Subcutaneous adipose tissue (tissue), 4 donors: ENCODE data around the gene ABCG5. TPM values are rescaled to one million over a fixed set of nuclear protein-coding genes. Genes with fewer than 3 reads are reported as not detected.

Experiments
- total RNA-seq, 4 donors: library from RNA; depleted of rRNA; stranded (reverse); fragments of >200 nt; gene quantifications; one replicate each; pipeline ENCODE4 v1.1.0, GENCODE V29; 2016
- TF ChIP-seq, protein P1 (sequence below): fragments of 450-650 bp; IDR thresholded peaks from one replicate; pipeline ENCODE4 v1.5.1; 2016; ENCODE audit warnings: low read depth, mild to moderate bottlenecking, control low read depth, antibody characterized with exemption, moderate library complexity

ABCG5 gene
- not detected for total RNA-seq

DNA sequence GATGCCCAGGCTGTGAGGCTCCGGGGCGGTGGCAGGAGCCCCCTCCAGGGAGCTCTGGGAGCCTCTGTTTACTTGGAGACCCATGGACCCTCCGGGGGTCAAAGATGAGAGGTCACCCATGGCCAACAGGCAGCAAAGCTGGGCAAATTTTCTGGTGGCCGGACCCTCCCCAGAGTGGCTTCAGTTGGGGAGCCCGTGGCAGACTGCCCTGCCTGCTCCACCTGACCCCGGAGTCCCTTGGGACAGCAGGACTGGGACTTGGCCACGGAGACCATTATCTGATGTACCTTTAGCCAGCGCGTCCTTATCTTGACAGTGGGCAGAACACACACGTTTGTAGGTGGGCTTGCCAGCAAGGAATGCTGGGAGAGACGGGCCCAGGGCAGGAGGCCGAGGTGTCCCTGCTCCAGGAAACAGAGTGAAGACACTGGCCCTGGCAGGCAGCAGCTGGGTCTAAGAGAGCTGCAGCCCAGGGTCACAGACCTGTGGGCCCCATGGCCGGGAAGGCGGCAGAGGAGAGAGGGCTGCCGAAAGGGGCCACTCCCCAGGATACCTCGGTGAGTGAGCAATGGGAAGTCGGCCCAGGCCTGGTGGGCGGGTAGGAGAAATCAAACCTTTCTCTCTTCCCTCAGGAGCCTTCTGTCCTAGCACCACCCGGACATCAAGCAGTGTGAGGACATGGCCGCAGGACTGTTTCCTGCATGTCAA is at the start of gene ABCG5, which contains the start of gene ABCG8:
ABCG5 (minus strand) TSS at position 280 of the 708 bp plus-strand sequence; CDS start at position 120, 160 bp downstream.
ABCG8 (plus strand) TSS at position 412 of the 708 bp plus-strand sequence; CDS start at position 495, 83 bp downstream.
- TF ChIP-seq, protein P1, sequence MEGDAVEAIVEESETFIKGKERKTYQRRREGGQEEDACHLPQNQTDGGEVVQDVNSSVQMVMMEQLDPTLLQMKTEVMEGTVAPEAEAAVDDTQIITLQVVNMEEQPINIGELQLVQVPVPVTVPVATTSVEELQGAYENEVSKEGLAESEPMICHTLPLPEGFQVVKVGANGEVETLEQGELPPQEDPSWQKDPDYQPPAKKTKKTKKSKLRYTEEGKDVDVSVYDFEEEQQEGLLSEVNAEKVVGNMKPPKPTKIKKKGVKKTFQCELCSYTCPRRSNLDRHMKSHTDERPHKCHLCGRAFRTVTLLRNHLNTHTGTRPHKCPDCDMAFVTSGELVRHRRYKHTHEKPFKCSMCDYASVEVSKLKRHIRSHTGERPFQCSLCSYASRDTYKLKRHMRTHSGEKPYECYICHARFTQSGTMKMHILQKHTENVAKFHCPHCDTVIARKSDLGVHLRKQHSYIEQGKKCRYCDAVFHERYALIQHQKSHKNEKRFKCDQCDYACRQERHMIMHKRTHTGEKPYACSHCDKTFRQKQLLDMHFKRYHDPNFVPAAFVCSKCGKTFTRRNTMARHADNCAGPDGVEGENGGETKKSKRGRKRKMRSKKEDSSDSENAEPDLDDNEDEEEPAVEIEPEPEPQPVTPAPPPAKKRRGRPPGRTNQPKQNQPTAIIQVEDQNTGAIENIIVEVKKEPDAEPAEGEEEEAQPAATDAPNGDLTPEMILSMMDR: no peak

DNA sequence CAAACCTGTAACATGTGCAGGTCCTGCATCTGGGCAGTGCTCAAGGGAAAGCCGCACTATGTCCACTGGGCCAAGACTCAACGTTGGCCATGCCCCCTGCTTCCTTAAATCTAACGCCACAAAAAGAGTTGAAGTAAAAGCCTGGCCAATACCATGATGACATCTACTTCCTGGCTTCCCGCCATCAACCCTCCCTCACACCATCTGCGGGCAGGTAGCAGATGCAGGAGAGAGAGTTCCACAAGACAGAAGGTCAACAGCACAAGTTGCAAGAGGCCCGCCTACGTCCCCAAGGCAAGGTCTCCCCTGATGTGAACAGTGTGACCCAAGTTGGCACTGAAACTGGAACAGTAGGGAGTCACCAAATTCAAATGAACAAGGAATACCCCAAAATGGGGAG is 48.5 kb upstream of the ABCG5 start:
- TF ChIP-seq, protein P1: no peak

DNA sequence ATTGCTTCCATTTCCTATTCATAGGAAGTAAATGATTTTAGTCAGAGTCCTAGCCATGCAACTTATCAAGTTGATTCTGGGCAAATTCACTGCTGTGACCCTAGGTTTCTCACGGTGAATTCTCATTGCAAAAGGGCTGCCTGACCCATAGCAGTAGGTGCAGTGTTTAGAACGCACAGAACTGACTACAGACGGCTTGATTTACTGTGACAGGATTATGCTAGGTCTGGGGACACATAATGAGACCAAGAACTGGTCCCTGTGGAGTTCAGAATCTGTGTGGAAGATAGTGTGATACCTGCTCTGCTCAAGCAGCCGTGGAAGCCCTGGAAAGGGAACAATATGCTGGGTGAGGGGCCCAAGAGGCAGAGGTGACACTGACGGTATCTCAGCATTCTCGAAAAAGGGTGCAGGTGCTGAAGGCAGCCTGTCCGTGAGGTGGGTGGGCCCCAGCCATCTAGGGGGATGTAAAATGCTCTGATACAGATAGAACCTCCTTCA is 46.5 kb upstream of the ABCG5 start:
- TF ChIP-seq, protein P1: no peak

DNA sequence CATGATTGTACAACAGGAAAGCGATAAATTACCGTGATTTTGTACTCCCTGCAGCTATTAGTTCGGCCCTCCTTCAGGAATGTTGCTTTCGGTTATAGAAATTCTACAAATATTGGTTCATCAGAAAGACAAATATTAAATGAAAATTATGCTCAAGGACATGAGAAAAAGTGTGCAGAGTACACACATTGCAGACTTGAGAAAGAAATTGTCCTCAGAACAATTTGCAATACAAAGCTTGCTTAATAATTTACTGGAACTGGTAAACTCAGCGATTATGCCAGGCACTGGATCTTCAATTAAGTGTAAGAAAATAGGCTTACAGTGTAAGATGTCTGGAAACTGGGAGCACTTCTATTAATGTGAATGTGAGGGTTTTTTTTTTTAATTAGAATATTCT is 46.0 kb upstream of the ABCG5 start:
- TF ChIP-seq, protein P1: no peak

DNA sequence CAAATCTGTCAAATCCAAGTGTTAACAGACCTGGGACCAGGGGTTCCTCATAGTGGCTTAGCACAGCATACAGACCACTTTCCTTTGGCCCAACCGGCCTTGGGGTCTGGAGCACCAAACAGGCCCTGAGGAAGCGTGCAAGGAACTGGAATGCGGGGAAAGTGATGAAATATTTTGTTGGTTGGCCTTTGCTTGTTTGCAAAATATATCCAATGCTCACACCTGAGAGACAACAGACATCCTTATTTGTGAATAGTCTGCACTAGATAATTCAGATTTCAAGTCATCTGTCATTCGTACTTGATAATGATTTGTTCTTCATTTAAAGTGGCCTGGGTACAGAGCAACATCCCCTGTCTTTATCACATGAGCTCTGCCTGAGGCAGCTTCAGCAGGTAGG is 43.7 kb upstream of the ABCG5 start:
- TF ChIP-seq, protein P1: no peak

DNA sequence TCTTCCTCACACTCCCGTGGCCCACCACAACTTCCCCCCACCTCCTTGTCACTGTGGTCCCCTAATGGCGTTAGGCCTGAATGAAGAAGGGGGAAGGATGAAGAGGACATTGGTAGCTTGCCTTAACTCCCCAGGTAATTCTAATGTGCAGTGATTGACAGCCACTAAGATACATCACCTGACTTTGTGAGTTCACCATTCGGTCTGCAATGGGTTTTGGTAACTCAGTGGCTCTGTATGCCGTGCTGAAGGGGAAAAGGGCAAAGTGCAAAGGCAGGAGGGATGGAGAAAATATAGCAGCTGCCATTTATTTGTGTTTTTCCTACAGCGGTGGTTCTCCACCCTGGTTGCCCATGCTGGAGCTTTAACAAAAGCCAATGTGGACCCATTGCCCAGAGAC is 42.3 kb upstream of the ABCG5 start:
- TF ChIP-seq, protein P1: no peak

DNA sequence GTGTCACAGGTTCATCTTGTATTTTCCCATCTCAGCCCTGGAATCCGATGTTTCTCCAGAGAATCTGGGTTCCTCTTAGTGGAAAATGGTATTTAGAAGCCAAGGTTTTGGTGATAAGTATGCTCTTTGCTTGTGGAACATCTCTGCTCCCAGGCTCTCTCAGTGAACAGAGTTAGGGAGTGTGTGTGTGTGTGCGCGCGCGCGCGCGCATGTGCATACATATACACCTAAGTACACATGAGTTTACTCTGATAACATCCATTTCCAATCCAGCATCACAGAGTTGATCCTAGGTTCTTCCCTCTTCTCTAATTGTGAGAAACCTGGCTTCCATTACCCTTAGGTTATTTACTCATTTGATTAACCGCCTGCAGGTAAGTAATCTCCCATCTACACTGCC is 41.8 kb upstream of the ABCG5 start:
- TF ChIP-seq, protein P1: no peak
